H1 (cell line): ENCODE results near the gene ADCY9. TPM values are rescaled to one million over a fixed set of nuclear protein-coding genes. Genes with fewer than 3 reads are reported as not detected.
"Not testable (repeated sequence)": the region's sequence is repeated elsewhere in the genome, so short reads cannot be mapped to it uniquely, and the experiment has no call there.

Source experiments
- CTCF ChIA-PET: fragments of 300-600 bp; sonication (Branson Sonifier 250); formaldehyde crosslinking; loops from one replicate; lab custom pipeline; 2021; ENCODE audit not compliant: partially characterized antibody; lab: Charles Lee
- POLR2A ChIA-PET: fragments of 300-600 bp; sonication (Branson Sonifier 250); formaldehyde crosslinking; loops from one replicate; lab custom pipeline; 2021; ENCODE audit warnings: inconsistent platforms; ENCODE audit not compliant: partially characterized antibody; lab: Charles Lee
- DNase-seq, 2 experiments: peaks; one replicate each; pipeline versions ENCODE4 v3.0.0 to v3.0.0-alpha.2; 2010 to 2022; ENCODE audit warnings: low spot score in 2 of 2, low read depth in 1 of 2, mixed read lengths in 1 of 2
- FAIRE-seq: peaks from 2 replicates; lab custom pipeline; 2011; peaks lifted over from hg19 to GRCh38; lab: Jason Lieb, UNC
- H2AFZ ChIP-seq: 2 replicates; pipeline ENCODE4 v1.8.1; 2012; ENCODE audit warnings: low read length, inconsistent platforms
- H2AK5ac ChIP-seq: 2 replicates; pipeline ENCODE4 v1.6.1; 2013; ENCODE audit warnings: low read depth, low read length
- H2BK120ac ChIP-seq: replicated peaks from 2 replicates; pipeline ENCODE3; 2013; ENCODE audit warnings: low read depth, low read length, inconsistent platforms
- H2BK12ac ChIP-seq: 2 replicates; pipeline ENCODE4 v1.6.1; 2013; ENCODE audit warnings: low read depth, low read length
- H2BK15ac ChIP-seq: 2 replicates; pipeline ENCODE4 v1.6.1; 2013; ENCODE audit warnings: low read length
- H2BK20ac ChIP-seq: 2 replicates; pipeline ENCODE4 v1.6.1; 2013; ENCODE audit warnings: low read length
- H2BK5ac ChIP-seq: 2 replicates; pipeline ENCODE4 v1.6.1; 2013; ENCODE audit warnings: low read depth, low read length
- H3K14ac ChIP-seq: 2 replicates; pipeline ENCODE4 v1.6.1; 2013; ENCODE audit warnings: inconsistent platforms; ENCODE audit not compliant: insufficient read length
- H3K18ac ChIP-seq: 2 replicates; pipeline ENCODE4 v1.6.1; 2013; ENCODE audit warnings: low read length; ENCODE audit errors: extremely low read depth
- H3K23ac ChIP-seq: 2 replicates; pipeline ENCODE4 v1.6.1; 2013; ENCODE audit warnings: inconsistent platforms; ENCODE audit not compliant: insufficient read length
- H3K23me2 ChIP-seq: 2 replicates; pipeline ENCODE4 v1.6.1; 2013; ENCODE audit warnings: low read depth, low read length
- H3K27ac ChIP-seq: 2 replicates; pipeline ENCODE4 v1.6.1; 2011; ENCODE audit warnings: low read depth, low read length, inconsistent platforms
- H3K27me3 ChIP-seq, 4 experiments: replicated peaks in 1 of 4; 1 replicate in 1 of 4; 2 replicates in 3 of 4; pipeline versions ENCODE4 v1.6.1 to v1.8.1; 2011 to 2013; ENCODE audit warnings: low read length in 3 of 4, mild to moderate bottlenecking in 3 of 4, inconsistent platforms in 2 of 4, mixed read lengths in 2 of 4, moderate library complexity in 1 of 4; ENCODE audit not compliant: control insufficient read depth in 3 of 4, insufficient read depth in 3 of 4; ENCODE audit errors: extremely low read depth in 1 of 4
- H3K36me3 ChIP-seq, 4 experiments: 2 replicates each; pipeline versions ENCODE4 v1.6.1 to v1.8.1; 2011 to 2013; ENCODE audit warnings: mild to moderate bottlenecking in 4 of 4, low read length in 3 of 4, moderate library complexity in 2 of 4, control low read depth in 1 of 4, inconsistent platforms in 1 of 4; ENCODE audit not compliant: insufficient read depth in 4 of 4, control insufficient read depth in 2 of 4
- H3K4ac ChIP-seq: replicated peaks from 2 replicates; pipeline ENCODE3; 2013; ENCODE audit warnings: low read length, low read depth, mixed read lengths, inconsistent platforms; ENCODE audit not compliant: insufficient read length
- H3K4me1 ChIP-seq, 4 experiments: replicated peaks in 1 of 4; 1 replicate in 1 of 4; 2 replicates in 3 of 4; pipeline versions ENCODE4 v1.6.1 to v1.8.1; 2011 to 2013; ENCODE audit warnings: low read length in 3 of 4, inconsistent platforms in 2 of 4, mixed read lengths in 1 of 4; ENCODE audit not compliant: insufficient read depth in 4 of 4, control insufficient read depth in 3 of 4
- H3K4me2 ChIP-seq, 2 experiments: 2 replicates each; pipeline versions ENCODE4 v1.6.1 to v1.8.1; 2011 to 2013; ENCODE audit warnings: low read depth in 2 of 2, low read length in 2 of 2, control low read depth in 1 of 2, inconsistent platforms in 1 of 2, mild to moderate bottlenecking in 1 of 2; ENCODE audit not compliant: insufficient read depth in 1 of 2
- H3K4me3 ChIP-seq, 4 experiments: fragments of 200-600, 300-600 bp in 1 of 4; sonication (generic), shearing (Covaris generic), sonication (Bioruptor Twin) in 1 of 4; 2 replicates each; pipeline versions ENCODE4 v1.5.1 to v1.8.1; 2011 to 2016; ENCODE audit warnings: low read length in 4 of 4, low read depth in 3 of 4, control low read depth in 2 of 4, inconsistent platforms in 2 of 4, mild to moderate bottlenecking in 2 of 4, mixed read lengths in 1 of 4, moderate library complexity in 1 of 4; ENCODE audit not compliant: insufficient read depth in 2 of 4; ENCODE audit errors: extremely low read depth in 1 of 4
- H3K56ac ChIP-seq: replicated peaks from 2 replicates; pipeline ENCODE3; 2013; ENCODE audit warnings: low read depth, mild to moderate bottlenecking, mixed read lengths, low read length, inconsistent platforms; ENCODE audit not compliant: insufficient read length
- H3K79me1 ChIP-seq: 2 replicates; pipeline ENCODE4 v1.6.1; 2013; ENCODE audit warnings: low read depth, low read length, control low read depth
- H3K79me2 ChIP-seq, 2 experiments: 2 replicates each; pipeline versions ENCODE4 v1.6.1 to v1.8.1; 2012 to 2013; ENCODE audit warnings: low read length in 2 of 2, mild to moderate bottlenecking in 2 of 2, inconsistent platforms in 1 of 2; ENCODE audit not compliant: insufficient read depth in 2 of 2, control insufficient read depth in 1 of 2
- H3K9ac ChIP-seq, 4 experiments: replicated peaks in 1 of 4; 1 replicate in 1 of 4; 2 replicates in 3 of 4; pipeline versions ENCODE4 v1.6.1 to v1.8.1; 2011 to 2013; ENCODE audit warnings: low read depth in 3 of 4, low read length in 3 of 4, control low read depth in 2 of 4, mild to moderate bottlenecking in 2 of 4, moderate library complexity in 2 of 4, inconsistent platforms in 1 of 4; ENCODE audit errors: extremely low read depth in 1 of 4
- H3K9me3 ChIP-seq, 2 experiments: 2 replicates each; pipeline versions ENCODE4 v1.6.1 to v1.8.1; 2012 to 2013; ENCODE audit warnings: mild to moderate bottlenecking in 2 of 2, moderate library complexity in 2 of 2, control low read depth in 1 of 2, inconsistent platforms in 1 of 2, low read depth in 1 of 2, low read length in 1 of 2, mixed read lengths in 1 of 2; ENCODE audit not compliant: insufficient read depth in 2 of 2
- H4K20me1 ChIP-seq, 2 experiments: replicated peaks in 1 of 2; 2 replicates each; pipeline versions ENCODE3 to v1.8.1; 2011 to 2013; ENCODE audit warnings: inconsistent platforms in 2 of 2, low read length in 2 of 2, mild to moderate bottlenecking in 1 of 2; ENCODE audit not compliant: insufficient read depth in 2 of 2, control insufficient read depth in 1 of 2
- H4K5ac ChIP-seq: 2 replicates; pipeline ENCODE4 v1.6.1; 2013; ENCODE audit warnings: low read length, low read depth, mixed read lengths, inconsistent platforms; ENCODE audit not compliant: insufficient read length
- H4K8ac ChIP-seq: 2 replicates; pipeline ENCODE4 v1.8.0; 2013; ENCODE audit warnings: mild to moderate bottlenecking, moderate library complexity, low read length, inconsistent platforms; ENCODE audit not compliant: insufficient read depth; ENCODE audit errors: extremely low read depth
- H4K91ac ChIP-seq: replicated peaks from 2 replicates; pipeline ENCODE3; 2013; ENCODE audit warnings: low read length, mixed read lengths, inconsistent platforms; ENCODE audit not compliant: insufficient read length
- BACH1 ChIP-seq: IDR thresholded peaks from 2 replicates; pipeline ENCODE4 v1.6.1; 2012; ENCODE audit warnings: low read length, improper control_type of control experiment
- CTBP2 ChIP-seq: IDR thresholded peaks from 2 replicates; pipeline ENCODE4 v1.7.0; 2011; ENCODE audit warnings: borderline replicate concordance, mild to moderate bottlenecking, moderate library complexity, mixed read lengths, low read length; ENCODE audit not compliant: insufficient read depth, insufficient read length
- PHF8 ChIP-seq: fragments of 200-600 bp; sonication (generic); conservative IDR thresholded peaks from 2 replicates; pipeline ENCODE4 v1.7.1; 2012; ENCODE audit warnings: low read depth, mild to moderate bottlenecking, inconsistent platforms, low read length, moderate library complexity
- SIN3A ChIP-seq, 2 experiments: IDR thresholded peaks in 1 of 2; conservative IDR thresholded peaks in 1 of 2; 2 replicates each; pipeline ENCODE4 v1.6.1; 2011 to 2012; ENCODE audit warnings: low read length in 2 of 2, improper control_type of control experiment in 1 of 2, low read depth in 1 of 2, mild to moderate bottlenecking in 1 of 2
- SIRT6 ChIP-seq: IDR thresholded peaks from one replicate; pipeline ENCODE4 v1.7.1; 2012; ENCODE audit warnings: low read length, inconsistent platforms
- WGBS, 2 experiments: shearing (Covaris generic) in 1 of 2; methylation state at CpG; one replicate each; pipeline versions ENCODE4 v1.1.6 to v1.1.7; 2013 to 2015; ENCODE audit warnings: low lambda C conversion rate in 2 of 2, mixed read lengths in 2 of 2, inconsistent platforms in 1 of 2, low coverage in 1 of 2, missing lambda C conversion rate in 1 of 2; ENCODE audit not compliant: insufficient replicate concordance in 2 of 2, insufficient coverage in 1 of 2, insufficient read length in 1 of 2; ENCODE audit errors: extremely low coverage in 1 of 2, missing lambda C conversion rate in 1 of 2; 5-methylcytosine and 5-hydroxymethylcytosine counted together
- polyA plus RNA-seq, 7 experiments: library from polyadenylated mRNA; depleted of rRNA in 3 of 7; stranded (reverse) in 5 of 7; unstranded in 2 of 7; fragments of >200 nt in 5 of 7; fragments of 200-250 nt in 2 of 7; gene quantifications; 1 replicate in 5 of 7; 2 replicates in 1 of 7; 4 replicates in 1 of 7; pipeline versions ENCODE4 v1.2.1 to v1.2.3, GENCODE V29; 2011 to 2013; ENCODE audit warnings: missing spikeins in 2 of 7, mixed read lengths in 2 of 7
- total RNA-seq: library from RNA; stranded (reverse); fragmentation: NEBNext Ultra II Directional; extraction: Animal tissue kit (Norgen Biotek cat#: 25700); gene quantifications from 2 replicates; pipeline ENCODE4 v1.2.1, GENCODE V29; 2021

The ADCY9 gene
- total and polyA plus RNA-seq, 2 of the 8 experiments (the other 6 are each of a cell fraction or from before 2014, with no cell fraction given), result 5.4 to 13.1 TPM

DNA sequence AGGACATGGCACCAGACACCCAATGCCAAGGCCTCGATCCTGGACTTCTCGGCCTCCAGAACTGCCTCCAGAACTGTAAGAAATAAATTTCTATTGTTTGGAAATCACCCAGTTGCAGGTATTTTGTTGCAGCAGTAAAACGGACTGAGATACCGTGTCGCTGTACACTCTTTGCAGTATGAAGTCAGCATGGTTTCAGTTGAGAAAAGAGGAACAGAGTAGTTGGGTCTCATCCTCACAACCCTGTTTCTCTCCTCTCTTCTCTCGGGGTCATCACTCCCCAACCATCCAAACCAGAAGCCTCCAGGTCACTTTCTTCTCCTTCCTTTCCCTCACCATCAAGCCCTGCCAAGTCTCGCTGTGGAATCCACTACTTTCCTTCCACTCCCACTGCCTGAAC is 77.8 kb downstream of the ADCY9 start (continued):
- TF ChIP-seq SIN3A (conservative IDR thresholded peaks at IDR 0.05 in 1 of 2, IDR thresholded peaks at IDR 0.05 in 1 of 2; ENCODE audit: low read depth in 1 of 2, low read length in 2 of 2), result no peak
- TF ChIP-seq SIRT6, result no peak
- no peak for TF ChIP-seq PHF8
- no peak for TF ChIP-seq BACH1
- TF ChIP-seq CTBP2, result no peak
- TF ChIP-seq, all 59 proteins: peak for 0

DNA sequence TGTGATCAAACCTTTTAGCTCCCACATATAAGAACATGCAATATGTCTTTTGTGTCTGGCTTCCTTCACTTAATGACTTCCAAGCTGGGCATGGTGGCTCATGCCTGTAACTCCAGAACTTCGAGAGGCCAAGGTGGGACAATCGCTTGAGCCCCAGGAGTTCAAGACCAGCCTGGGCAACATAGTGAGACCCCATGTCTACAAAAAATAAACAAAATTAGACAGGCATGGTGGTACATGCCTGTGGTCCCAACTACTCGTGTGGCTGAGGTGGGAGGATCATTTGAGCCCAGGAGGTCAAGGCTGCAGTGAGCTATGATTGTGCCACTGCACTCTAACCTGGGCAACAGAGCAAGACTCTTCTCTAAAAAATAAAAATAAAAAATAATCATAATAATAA is 79.3 kb downstream of the ADCY9 start:
- H3K36me3 ChIP-seq, H3K23me2 ChIP-seq, H3K4me2 ChIP-seq, H4K91ac ChIP-seq, H3K79me1 ChIP-seq, H3K27me3 ChIP-seq, H3K14ac ChIP-seq, CTCF ChIA-PET, H4K20me1 ChIP-seq, H3K4me1 ChIP-seq, H3K56ac ChIP-seq, H3K4ac ChIP-seq, H2BK15ac ChIP-seq, H3K4me3 ChIP-seq, H2BK120ac ChIP-seq, H2BK20ac ChIP-seq, FAIRE-seq, H2BK12ac ChIP-seq, DNase-seq, H3K9ac ChIP-seq, H3K79me2 ChIP-seq, H4K8ac ChIP-seq, POLR2A ChIA-PET, H4K5ac ChIP-seq, H2BK5ac ChIP-seq, H2AK5ac ChIP-seq, H3K23ac ChIP-seq, H3K18ac ChIP-seq, H3K9me3 ChIP-seq, H2AFZ ChIP-seq, H3K27ac ChIP-seq: not testable (repeated sequence)
- 84% methylated on average over 3 of the region's 3 CpGs; no CpG with 5 or more reads in 1 of the 2 experiments for WGBS, 2 experiments
